ENCODE measurements around the gene P2RY12. TPM values are rescaled to one million over a fixed set of nuclear protein-coding genes. Genes with fewer than 3 reads are reported as not detected.

The P2RY12 gene
- total and polyA plus RNA-seq, 10 of the 15 experiments (the other 5 are each of a cell fraction or from before 2014, with no cell fraction given) = 0.27 to 1.0 (median 0.66) TPM; not detected in 2

DNA sequence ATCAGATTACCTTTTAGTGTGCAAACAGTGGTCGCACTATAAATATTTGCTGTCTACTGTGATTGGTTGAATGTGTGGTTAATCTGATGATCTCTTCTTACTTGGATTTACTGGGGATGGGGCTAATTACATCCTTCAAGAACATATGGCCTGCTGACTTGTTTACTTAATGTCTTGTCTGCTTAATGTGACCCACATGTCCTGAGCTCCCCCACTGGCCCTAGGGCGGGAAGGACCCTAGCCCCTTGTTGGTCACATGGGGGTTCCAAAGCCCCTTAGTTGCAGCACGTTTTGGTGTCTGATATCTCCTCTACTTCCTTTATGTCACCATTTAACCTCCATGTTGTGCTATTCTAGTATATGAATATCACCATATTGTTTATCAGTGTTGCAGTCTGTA, 17.8 kb upstream of the P2RY12 start:
- ChIA-PET SMC1A (ENCODE audit: uncharacterized antibody, unreplicated experiment) (interaction anchor here (1.2 kb wide), 1 partner anchor 23 kb away, joined by 4 read pairs; no protein-coding TSS in a partner anchor), POLR2A (interaction anchor here (0.6 kb wide), 1 partner anchor 10 kb away, joined by 4 read pairs; no protein-coding TSS in a partner anchor), CTCF (no interaction called here), RAD21 (ENCODE audit: unreplicated experiment) (no interaction called here)
- Histone ChIP-seq H3K27ac (ENCODE audit: control insufficient read depth, insufficient read depth) (no peak overlapping the region), H3K79me2 (ENCODE audit: control insufficient read depth, insufficient read depth, low read length) (no peaks in the 10 kb centered on the region), H3K9ac (ENCODE audit: control insufficient read depth, insufficient read depth, low read length) (no peak overlapping the region), H3K4me3 (no peak overlapping the region), H3K27me3 (replicated peaks in 1 of 2; ENCODE audit: control insufficient read depth in 2 of 2, insufficient read depth in 2 of 2, low read length in 1 of 2) (no peaks in the 10 kb centered on the region), H3K9me3 (replicated peaks; ENCODE audit: control insufficient read depth, insufficient read depth, low read length) (no peaks in the 10 kb centered on the region), H3K36me3 (ENCODE audit: control insufficient read depth in 2 of 2, insufficient read depth in 2 of 2, low read length in 1 of 2) (no peaks in the 10 kb centered on the region), H3K4me1 (ENCODE audit: control insufficient read depth, insufficient read depth, low read length) (no peaks in the 10 kb centered on the region), H4K20me1 (ENCODE audit: control insufficient read depth, insufficient read depth) (no peaks in the 10 kb centered on the region), H2AFZ (ENCODE audit: control insufficient read depth, low read depth, low read length) (no peak overlapping the region), H3K4me2 (ENCODE audit: control insufficient read depth, insufficient read depth) (no peak overlapping the region)
- BruUV-seq (replicated peaks) = no TSS peak
- TF ChIP-seq RUNX3 (IDR thresholded peaks at IDR 0.05; ENCODE audit: low read length) (no peak), ZNF207 (IDR thresholded peaks at IDR 0.05; ENCODE audit: borderline replicate concordance) (no peak), NR2C2 (IDR thresholded peaks at IDR 0.05; ENCODE audit: borderline replicate concordance, control insufficient read depth, insufficient read length, low read depth) (no peak), BACH1 (IDR thresholded peaks at IDR 0.05; ENCODE audit: borderline replicate concordance) (no peak)
- intact Hi-C loops (cut with micrococcal nuclease; ENCODE audit: unreplicated experiment) = no loop called here
- DNase-seq (ENCODE audit: low read depth, low spot score) (no peak), ATAC-seq (no peak), FAIRE-seq (no peak)
- in situ Hi-C loops (cut with MboI) = no loop called here
- WGBS (ENCODE audit: insufficient coverage, insufficient replicate concordance, low lambda C conversion rate, missing lambda C conversion rate) = 21% methylated on average over 3 of the region's 3 CpGs

DNA sequence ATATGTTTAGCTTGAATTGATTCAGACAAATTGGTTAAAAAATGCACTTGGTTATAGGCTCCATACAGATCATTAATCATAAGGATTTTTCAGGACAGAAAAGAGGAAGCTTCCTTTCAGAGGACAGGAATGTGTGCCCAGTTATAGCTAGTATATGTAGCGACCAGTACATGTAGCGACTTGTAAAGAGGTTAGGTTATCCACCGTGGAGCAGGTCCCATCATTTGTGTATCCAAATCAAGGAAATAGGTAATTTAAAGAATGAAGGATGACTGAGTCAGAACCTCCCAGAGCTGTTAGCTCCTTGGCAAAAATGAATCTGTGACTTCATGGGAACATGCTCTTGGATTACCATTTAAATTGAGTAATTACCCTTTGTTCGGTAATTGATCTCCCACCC, 15.8 kb upstream of the P2RY12 start:
- Histone ChIP-seq H3K36me3 (ENCODE audit: control insufficient read depth in 2 of 2, insufficient read depth in 2 of 2, low read length in 1 of 2) (no peaks in the 10 kb centered on the region), H4K20me1 (ENCODE audit: control insufficient read depth, insufficient read depth) (no peaks in the 10 kb centered on the region), H3K4me3 (no peak overlapping the region), H3K9me3 (replicated peaks; ENCODE audit: control insufficient read depth, insufficient read depth, low read length) (no peaks in the 10 kb centered on the region), H3K4me1 (ENCODE audit: control insufficient read depth, insufficient read depth, low read length) (no peaks in the 10 kb centered on the region), H3K27me3 (replicated peaks in 1 of 2; ENCODE audit: control insufficient read depth in 2 of 2, insufficient read depth in 2 of 2, low read length in 1 of 2) (no peaks in the 10 kb centered on the region), H3K27ac (ENCODE audit: control insufficient read depth, insufficient read depth) (no peak overlapping the region), H2AFZ (ENCODE audit: control insufficient read depth, low read depth, low read length) (no peak overlapping the region), H3K79me2 (ENCODE audit: control insufficient read depth, insufficient read depth, low read length) (no peaks in the 10 kb centered on the region), H3K4me2 (ENCODE audit: control insufficient read depth, insufficient read depth) (no peak overlapping the region), H3K9ac (ENCODE audit: control insufficient read depth, insufficient read depth, low read length) (no peak overlapping the region)
- ChIA-PET SMC1A (ENCODE audit: uncharacterized antibody, unreplicated experiment) (interaction anchor here (0.6 to 4.5 kb wide), 3 partner anchors 16 to 1530 kb away, joined by 3 to 39 read pairs (median 6); partner anchors contain the start of gene P2RY12), CTCF (interaction anchor here (1.1 to 2.1 kb wide), 7 partner anchors 9 to 229 kb away, joined by 3 to 6 read pairs (median 4); partner anchors contain the start of gene P2RY12), POLR2A (no interaction called here), RAD21 (ENCODE audit: unreplicated experiment) (interaction anchor here (0.9 to 1.0 kb wide), 2 partner anchors 16 to 18 kb away, joined by 3 read pairs; no protein-coding TSS in a partner anchor)
- intact Hi-C loops (cut with micrococcal nuclease; ENCODE audit: unreplicated experiment) (no loop called here), in situ Hi-C loops (cut with MboI) (no loop called here)
- 70% methylated on average over 4 of the region's 4 CpGs for WGBS (ENCODE audit: insufficient coverage, insufficient replicate concordance, low lambda C conversion rate, missing lambda C conversion rate)
- TF ChIP-seq HDGF (IDR thresholded peaks at IDR 0.05) = no peak
- no peak for TF ChIP-seq ZNF622 (IDR thresholded peaks at IDR 0.05)
- TF ChIP-seq, protein P1, sequence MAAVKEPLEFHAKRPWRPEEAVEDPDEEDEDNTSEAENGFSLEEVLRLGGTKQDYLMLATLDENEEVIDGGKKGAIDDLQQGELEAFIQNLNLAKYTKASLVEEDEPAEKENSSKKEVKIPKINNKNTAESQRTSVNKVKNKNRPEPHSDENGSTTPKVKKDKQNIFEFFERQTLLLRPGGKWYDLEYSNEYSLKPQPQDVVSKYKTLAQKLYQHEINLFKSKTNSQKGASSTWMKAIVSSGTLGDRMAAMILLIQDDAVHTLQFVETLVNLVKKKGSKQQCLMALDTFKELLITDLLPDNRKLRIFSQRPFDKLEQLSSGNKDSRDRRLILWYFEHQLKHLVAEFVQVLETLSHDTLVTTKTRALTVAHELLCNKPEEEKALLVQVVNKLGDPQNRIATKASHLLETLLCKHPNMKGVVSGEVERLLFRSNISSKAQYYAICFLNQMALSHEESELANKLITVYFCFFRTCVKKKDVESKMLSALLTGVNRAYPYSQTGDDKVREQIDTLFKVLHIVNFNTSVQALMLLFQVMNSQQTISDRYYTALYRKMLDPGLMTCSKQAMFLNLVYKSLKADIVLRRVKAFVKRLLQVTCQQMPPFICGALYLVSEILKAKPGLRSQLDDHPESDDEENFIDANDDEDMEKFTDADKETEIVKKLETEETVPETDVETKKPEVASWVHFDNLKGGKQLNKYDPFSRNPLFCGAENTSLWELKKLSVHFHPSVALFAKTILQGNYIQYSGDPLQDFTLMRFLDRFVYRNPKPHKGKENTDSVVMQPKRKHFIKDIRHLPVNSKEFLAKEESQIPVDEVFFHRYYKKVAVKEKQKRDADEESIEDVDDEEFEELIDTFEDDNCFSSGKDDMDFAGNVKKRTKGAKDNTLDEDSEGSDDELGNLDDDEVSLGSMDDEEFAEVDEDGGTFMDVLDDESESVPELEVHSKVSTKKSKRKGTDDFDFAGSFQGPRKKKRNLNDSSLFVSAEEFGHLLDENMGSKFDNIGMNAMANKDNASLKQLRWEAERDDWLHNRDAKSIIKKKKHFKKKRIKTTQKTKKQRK (IDR thresholded peaks at IDR 0.05; ENCODE audit: low read depth, low read length) = no peak
- no peak for DNase-seq (ENCODE audit: low read depth, low spot score)
- no TSS peak for BruUV-seq (replicated peaks)
- no peak for ATAC-seq
- FAIRE-seq = no peak
